Mucosa of stomach (tissue), 1 donor: Measurements from ENCODE around the gene DDAH1.

Experiments used
- H3K27me3 ChIP-seq: one replicate; pipeline ENCODE4 v1.7.0; 2013; ENCODE audit warnings: mild to moderate bottlenecking, low read length; ENCODE audit not compliant: control insufficient read depth, insufficient read depth
- H3K36me3 ChIP-seq: one replicate; pipeline ENCODE4 v1.7.0; 2013; ENCODE audit warnings: low read length; ENCODE audit not compliant: control insufficient read depth, insufficient read depth
- H3K4me1 ChIP-seq: one replicate; pipeline ENCODE4 v1.7.0; 2013; ENCODE audit warnings: mild to moderate bottlenecking, low read length; ENCODE audit not compliant: control insufficient read depth, insufficient read depth
- H3K4me3 ChIP-seq: one replicate; pipeline ENCODE4 v1.7.0; 2013; ENCODE audit warnings: low read length
- H3K9ac ChIP-seq: one replicate; pipeline ENCODE4 v1.7.0; 2013; ENCODE audit warnings: mild to moderate bottlenecking, low read length, moderate library complexity
- H3K9me3 ChIP-seq: one replicate; pipeline ENCODE4 v1.7.0; 2013; ENCODE audit warnings: mild to moderate bottlenecking, low read length, moderate library complexity; ENCODE audit not compliant: control insufficient read depth
- donor health status: Pancreatic carcinoma.

The DDAH1 gene

GRCh38 chr1:85404408-85404807, 60.6 kb downstream of the DDAH1 start:
- no peaks in the 10 kb centered on the region for H3K36me3 ChIP-seq
- H3K4me3 ChIP-seq, result no peak overlapping the region
- peaks cover 9% of the 10 kb centered on the region for H3K4me1 ChIP-seq
- no peak overlapping the region for H3K9ac ChIP-seq
- H3K9me3 ChIP-seq, result no peaks in the 10 kb centered on the region
- H3K27me3 ChIP-seq, result no peaks in the 10 kb centered on the region

- no peak overlapping the region for H3K9ac ChIP-seq
- H3K36me3 ChIP-seq, result no peaks in the 10 kb centered on the region
- H3K9me3 ChIP-seq, result no peaks in the 10 kb centered on the region
- H3K4me3 ChIP-seq, result no peak overlapping the region
- H3K27me3 ChIP-seq, result no peaks in the 10 kb centered on the region
- peaks cover 6% of the 10 kb centered on the region for H3K4me1 ChIP-seq
Measured at GRCh38 chr1:85398391-85399064, 66.4 kb downstream of the DDAH1 start.

GRCh38 chr1:85397490-85398032, 67.4 kb downstream of the DDAH1 start:
- no peaks in the 10 kb centered on the region for H3K27me3 ChIP-seq
- no peak overlapping the region for H3K4me3 ChIP-seq
- no peaks in the 10 kb centered on the region for H3K9me3 ChIP-seq
- H3K36me3 ChIP-seq, result no peaks in the 10 kb centered on the region
- H3K9ac ChIP-seq, result no peak overlapping the region
- H3K4me1 ChIP-seq, result peaks cover 6% of the 10 kb centered on the region

GRCh38 chr1:85396194-85396593, 68.8 kb downstream of the DDAH1 start:
- Histone ChIP-seq H3K27me3 (no peaks in the 10 kb centered on the region), H3K4me1 (peaks cover 6% of the 10 kb centered on the region), H3K9ac (no peak overlapping the region), H3K9me3 (no peaks in the 10 kb centered on the region), H3K36me3 (no peaks in the 10 kb centered on the region), H3K4me3 (no peak overlapping the region)

- Histone ChIP-seq H3K4me3 (no peak overlapping the region), H3K36me3 (no peaks in the 10 kb centered on the region), H3K9ac (no peak overlapping the region), H3K9me3 (no peaks in the 10 kb centered on the region), H3K4me1 (peaks cover 6% of the 10 kb centered on the region), H3K27me3 (no peaks in the 10 kb centered on the region)
Measured at GRCh38 chr1:85394130-85394529, 70.8 kb downstream of the DDAH1 start.

- no peaks in the 10 kb centered on the region for H3K36me3 ChIP-seq
- no peak overlapping the region for H3K9ac ChIP-seq
- H3K4me1 ChIP-seq, result peaks cover 6% of the 10 kb centered on the region
- H3K27me3 ChIP-seq, result no peaks in the 10 kb centered on the region
- H3K9me3 ChIP-seq, result no peaks in the 10 kb centered on the region
- no peak overlapping the region for H3K4me3 ChIP-seq
Measured at GRCh38 chr1:85393490-85393889, 71.5 kb downstream of the DDAH1 start.

GRCh38 chr1:85388416-85388815, 76.5 kb downstream of the DDAH1 start:
- Histone ChIP-seq H3K4me3 (no peak overlapping the region), H3K36me3 (no peaks in the 10 kb centered on the region), H3K9ac (no peak overlapping the region), H3K4me1 (peaks cover 8% of the 10 kb centered on the region), H3K9me3 (no peaks in the 10 kb centered on the region), H3K27me3 (no peaks in the 10 kb centered on the region)

GRCh38 chr1:85387781-85388180, 77.2 kb downstream of the DDAH1 start:
- Histone ChIP-seq H3K4me3 (no peak overlapping the region), H3K36me3 (no peaks in the 10 kb centered on the region), H3K4me1 (peaks cover 8% of the 10 kb centered on the region), H3K9ac (no peak overlapping the region), H3K9me3 (no peaks in the 10 kb centered on the region), H3K27me3 (no peaks in the 10 kb centered on the region)

GRCh38 chr1:85386068-85386722, 78.8 kb downstream of the DDAH1 start:
- Histone ChIP-seq H3K27me3 (no peaks in the 10 kb centered on the region), H3K4me3 (no peak overlapping the region), H3K9ac (no peak overlapping the region), H3K4me1 (peaks cover 8% of the 10 kb centered on the region), H3K36me3 (no peaks in the 10 kb centered on the region), H3K9me3 (no peaks in the 10 kb centered on the region)

GRCh38 chr1:85379203-85380136, 85.5 kb downstream of the DDAH1 start:
- no peak overlapping the region for H3K4me3 ChIP-seq
- H3K36me3 ChIP-seq, result no peaks in the 10 kb centered on the region
- H3K9me3 ChIP-seq, result no peaks in the 10 kb centered on the region
- no peaks in the 10 kb centered on the region for H3K27me3 ChIP-seq
- H3K4me1 ChIP-seq, result no peaks in the 10 kb centered on the region
- no peak overlapping the region for H3K9ac ChIP-seq

GRCh38 chr1:85378534-85378933, 86.4 kb downstream of the DDAH1 start:
- H3K9me3 ChIP-seq, result no peaks in the 10 kb centered on the region
- no peaks in the 10 kb centered on the region for H3K4me1 ChIP-seq
- no peaks in the 10 kb centered on the region for H3K27me3 ChIP-seq
- no peaks in the 10 kb centered on the region for H3K36me3 ChIP-seq
- H3K9ac ChIP-seq, result no peak overlapping the region
- no peak overlapping the region for H3K4me3 ChIP-seq

GRCh38 chr1:85376356-85376755, 88.6 kb downstream of the DDAH1 start:
- H3K9me3 ChIP-seq, result no peaks in the 10 kb centered on the region
- H3K4me1 ChIP-seq, result no peaks in the 10 kb centered on the region
- no peaks in the 10 kb centered on the region for H3K27me3 ChIP-seq
- H3K4me3 ChIP-seq, result no peak overlapping the region
- no peaks in the 10 kb centered on the region for H3K36me3 ChIP-seq
- H3K9ac ChIP-seq, result no peak overlapping the region
